Midbrain (tissue), 1 donor: ENCODE data around the gene SLC39A8.
"Not testable (repeated sequence)": the region's sequence is repeated elsewhere in the genome, so short reads cannot be mapped to it uniquely, and the experiment has no call there.

Source experiments
- DNase-seq: peaks from one replicate; lab custom pipeline; 2025; lab: John Stamatoyannopoulos, UW

SLC39A8 gene

DNA sequence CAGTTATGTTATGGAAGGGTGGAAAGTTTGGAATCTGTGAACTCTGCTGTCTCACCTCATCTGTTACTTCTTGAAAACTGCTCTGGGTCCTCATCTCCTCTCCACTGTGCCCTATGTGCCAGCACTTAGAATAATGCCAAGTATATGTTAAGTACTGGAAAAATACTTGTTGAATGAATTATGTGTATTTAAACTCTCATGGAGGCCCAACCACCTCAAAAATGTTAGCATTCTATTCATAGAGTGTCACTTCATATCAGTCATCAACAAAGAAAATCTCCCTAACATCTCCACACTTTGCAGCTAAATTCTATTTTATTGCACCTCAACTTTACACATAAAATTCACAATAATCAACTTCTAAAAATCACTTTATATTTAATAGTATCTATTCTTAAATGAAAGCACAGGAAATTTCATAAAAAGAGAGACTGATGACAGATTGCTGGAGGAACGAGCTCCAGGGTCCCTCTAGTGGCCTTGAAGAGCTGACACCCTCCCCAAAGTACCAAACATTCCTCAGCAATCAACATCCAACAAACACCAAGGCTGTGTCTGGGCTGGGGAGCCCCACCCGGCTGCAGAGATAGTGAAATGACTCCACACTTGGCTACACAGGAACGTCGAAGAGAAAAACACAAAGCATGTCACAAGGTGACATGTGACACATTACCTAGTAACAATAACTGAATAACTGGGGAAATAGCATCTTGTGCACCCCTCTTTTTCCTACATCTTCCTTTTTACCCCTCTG lies 45.8 kb downstream of the SLC39A8 start:
- DNase-seq: peak; percentile 42

DNA sequence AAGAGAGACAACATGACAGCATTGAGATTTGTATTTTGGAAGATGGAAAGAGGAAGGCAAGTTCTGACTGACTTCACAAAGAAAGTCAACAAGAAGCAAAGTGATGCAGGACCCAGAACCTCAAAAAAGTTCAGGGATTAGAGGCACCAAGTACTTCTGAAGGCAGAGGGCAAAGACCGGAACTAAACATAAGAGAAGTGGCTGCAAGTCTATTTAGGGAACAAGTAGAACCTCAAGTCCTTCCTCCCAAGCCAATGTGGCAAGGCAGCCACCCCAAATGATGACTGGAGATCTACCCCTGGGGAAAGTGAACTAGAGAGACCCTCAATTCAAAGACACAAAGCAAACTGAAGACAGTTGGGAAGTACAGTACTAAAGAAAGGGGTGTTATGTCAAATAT lies 46.6 kb downstream of the SLC39A8 start:
- no peak for DNase-seq

DNA sequence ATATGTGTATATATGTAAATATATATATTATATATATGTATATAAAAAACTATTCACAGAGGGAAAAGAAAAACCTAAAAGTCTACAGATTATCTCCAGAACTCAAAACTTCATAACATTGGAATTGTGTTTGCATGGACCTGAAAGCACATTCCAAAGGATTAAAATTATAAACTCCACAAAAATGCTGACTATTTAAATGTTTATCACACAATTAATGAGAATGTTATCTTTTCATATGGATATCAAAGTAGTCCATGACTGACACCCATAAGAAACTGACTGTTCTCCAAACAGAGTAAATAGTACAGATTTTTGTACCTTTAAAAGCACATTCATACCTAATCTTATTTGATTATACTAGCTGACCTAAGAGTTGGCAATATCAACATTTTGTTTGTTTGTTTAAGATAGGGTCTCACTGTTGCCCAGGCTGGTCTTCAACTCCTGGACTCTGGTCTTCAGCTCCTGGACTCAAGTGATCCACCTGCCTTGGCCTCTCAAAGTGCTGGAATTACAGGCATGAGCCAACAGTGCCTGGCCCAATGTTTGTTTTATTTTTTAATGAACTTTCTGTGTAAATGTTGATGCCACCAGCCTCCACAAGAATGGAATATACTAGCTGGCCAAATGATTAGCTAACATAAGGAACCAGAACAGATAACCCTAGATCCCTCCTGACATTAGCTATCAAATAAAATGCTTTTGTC lies 50.0 kb downstream of the SLC39A8 start:
- no peak for DNase-seq

DNA sequence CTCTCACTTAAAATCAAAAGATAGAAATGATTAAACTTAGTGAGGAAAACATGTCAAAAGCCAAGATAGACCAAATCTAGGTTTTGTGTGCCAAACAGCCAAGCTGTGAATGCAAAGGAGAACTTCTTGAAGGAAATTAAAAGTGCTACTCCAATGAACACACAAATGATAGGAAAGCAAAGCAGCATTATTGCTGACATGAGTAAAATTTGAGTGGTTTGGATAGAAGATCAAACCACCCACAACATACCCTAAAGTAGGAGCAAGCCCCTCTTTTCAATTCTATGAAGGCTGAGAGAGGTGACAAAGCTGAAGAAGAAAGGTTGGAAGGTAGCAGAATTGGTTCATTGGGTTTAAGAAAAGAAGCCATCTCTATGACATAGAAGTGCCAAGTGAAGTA lies 56.8 kb downstream of the SLC39A8 start:
- no peak for DNase-seq

DNA sequence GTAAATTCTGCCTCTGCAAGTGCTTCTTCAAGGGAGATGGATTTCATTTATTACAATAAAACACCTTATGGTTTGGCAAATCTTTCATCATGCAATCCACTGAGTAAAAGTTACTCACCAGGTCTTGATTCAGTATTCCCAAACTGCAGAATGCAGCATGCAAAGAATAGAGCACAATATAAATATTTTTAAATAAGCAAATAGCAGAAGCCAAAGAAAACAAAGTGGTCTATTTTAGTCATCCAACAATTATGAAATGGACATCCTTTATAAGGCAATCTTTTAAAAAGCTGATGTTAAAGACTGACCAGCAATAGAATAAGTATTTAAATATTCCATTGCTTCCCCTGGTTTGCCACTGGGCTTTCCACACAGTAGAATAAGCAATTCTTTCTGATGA lies 59.5 kb downstream of the SLC39A8 start:
- no peak for DNase-seq

DNA sequence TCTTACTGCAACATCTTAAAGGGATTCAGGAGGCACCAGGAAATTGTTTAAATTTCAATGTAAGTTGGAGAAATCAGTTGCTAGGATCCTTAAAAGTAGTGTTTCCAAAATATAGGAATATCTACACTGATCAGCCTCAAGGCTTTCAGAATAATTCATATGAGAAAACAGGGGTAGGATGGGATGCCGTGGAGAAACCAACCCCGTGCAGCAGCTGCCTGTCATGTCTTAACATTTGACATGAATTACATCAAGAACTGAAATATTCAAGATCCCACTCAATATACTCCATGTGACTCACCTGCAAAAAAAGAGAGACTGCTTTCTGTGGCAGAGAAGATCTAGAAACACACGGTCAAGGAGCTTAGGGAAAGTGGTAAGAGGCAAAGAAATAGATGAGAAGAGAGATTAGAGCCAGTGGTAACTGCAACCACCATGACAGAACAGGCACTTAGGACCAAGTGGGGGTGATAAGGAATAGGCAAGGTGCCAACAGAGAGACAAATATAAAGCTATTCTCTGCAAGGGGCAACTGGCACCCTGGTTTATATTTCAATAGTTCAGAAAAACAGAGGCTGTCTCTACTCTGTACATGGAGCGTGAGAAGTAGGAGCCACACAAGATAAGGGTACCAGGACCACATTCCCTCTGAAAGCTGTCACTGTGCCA lies 64.0 kb downstream of the SLC39A8 start:
- no peak for DNase-seq

DNA sequence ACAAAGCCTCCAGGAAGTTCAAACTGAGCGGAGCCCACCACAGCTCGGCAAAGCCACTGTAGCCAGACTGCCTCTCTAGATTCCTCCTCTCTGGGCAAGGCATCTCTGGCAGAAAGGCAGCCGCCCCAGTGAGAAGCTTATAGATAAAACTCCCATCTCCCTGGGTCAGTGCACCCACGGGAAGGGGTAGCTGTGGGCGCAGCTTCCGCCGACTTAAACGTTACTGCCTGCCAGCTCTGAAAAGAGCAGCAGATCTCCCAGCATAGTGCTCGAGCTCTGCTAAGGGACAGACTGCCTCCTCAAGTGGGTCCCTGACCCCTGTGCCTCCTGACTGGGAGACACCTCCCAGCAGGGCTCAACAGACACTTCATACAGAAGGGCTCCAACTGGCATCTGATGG lies 72.0 kb downstream of the SLC39A8 start:
- not testable (repeated sequence) for DNase-seq

DNA sequence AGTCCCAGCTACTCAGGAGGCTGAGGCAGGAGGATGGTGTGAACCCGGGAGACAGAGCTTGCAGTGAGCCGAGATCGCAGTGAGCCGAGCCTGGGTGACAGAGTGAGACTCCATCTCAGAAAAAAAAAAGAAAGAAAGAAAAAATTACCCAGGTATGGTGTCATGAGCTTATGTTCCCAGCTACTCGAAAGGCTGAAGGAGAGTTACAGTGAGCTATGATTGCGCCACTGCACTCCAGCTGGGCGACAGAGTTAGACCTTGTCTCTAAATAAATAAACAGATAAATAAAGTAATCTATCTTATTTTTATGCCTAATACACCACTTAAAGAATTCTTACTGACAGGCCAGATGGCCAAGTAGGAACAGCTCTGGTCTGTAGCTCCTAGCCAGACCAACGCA lies 73.0 kb downstream of the SLC39A8 start:
- DNase-seq: no peak

DNA sequence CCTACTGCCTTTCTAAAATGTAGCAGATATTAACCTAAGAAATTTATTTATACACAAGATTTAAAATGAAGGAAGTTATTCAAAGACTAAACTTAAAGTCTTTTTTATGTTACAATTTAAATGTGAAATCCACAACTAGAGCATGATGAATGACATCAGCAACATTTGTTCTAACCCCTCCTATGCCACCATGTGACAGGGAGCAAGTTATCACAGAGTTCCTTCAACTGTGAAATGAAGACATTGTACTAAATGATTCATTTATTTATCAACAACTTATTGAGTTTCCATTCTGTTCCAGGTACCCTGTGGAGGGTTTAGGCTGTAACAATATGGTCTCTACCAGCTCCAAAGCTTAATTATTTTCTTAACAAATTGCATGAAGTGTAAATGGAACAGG lies 76.9 kb downstream of the SLC39A8 start:
- DNase-seq: no peak

DNA sequence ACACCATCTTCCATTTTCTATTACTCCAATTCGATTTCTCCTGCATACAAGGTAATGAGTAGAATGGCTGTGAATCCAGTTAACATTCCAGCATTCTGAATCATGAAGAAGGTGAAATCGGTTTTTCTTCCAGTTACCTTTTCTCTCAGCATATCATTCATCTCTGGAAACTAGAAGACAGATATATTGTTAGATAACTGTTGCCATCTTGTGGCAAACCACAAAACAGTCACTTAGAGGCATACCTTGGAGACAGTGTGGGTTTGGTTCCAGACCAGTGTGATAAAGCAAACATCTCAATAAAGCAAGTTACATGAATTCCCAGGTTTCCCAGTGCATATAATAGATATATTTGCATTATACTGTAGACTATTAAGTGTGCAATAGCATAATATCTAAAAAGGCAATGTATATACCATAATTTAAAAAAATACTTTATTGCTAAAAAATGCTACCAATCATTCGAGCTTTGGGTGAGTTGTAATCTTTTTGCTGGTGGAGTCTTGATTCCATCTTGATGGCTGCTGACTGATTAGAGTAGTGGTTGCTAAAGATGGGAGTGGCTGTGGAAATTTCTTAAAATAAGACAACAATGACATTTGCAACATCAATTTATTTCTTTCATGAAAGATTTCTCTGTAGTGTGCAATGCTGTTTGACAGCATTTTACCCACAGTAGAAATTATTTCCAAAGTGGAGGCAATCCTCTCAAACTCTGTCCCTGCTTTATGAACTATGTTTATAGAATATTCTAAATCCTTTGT lies 82.1 kb downstream of the SLC39A8 start:
- peak; percentile 24 for DNase-seq

DNA sequence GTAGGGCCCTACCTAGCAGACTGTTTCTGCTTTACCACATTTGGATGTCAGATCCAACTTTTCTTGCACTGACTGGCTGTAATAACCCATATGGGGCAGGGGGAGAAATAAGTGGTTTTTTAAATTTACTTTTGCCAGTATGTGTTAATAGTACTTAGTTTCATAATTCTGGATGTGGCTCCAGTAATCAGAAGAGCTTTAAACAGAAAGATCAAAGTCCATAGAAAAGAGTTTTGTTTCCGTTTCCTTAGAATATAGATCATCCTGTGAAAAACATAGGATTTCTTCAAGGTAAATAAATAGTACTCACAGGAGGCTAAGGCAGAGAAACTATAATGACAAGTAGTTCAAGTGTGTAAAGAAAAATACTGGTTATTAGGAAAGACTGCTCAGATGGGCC lies 85.6 kb downstream of the SLC39A8 start:
- no peak for DNase-seq

DNA sequence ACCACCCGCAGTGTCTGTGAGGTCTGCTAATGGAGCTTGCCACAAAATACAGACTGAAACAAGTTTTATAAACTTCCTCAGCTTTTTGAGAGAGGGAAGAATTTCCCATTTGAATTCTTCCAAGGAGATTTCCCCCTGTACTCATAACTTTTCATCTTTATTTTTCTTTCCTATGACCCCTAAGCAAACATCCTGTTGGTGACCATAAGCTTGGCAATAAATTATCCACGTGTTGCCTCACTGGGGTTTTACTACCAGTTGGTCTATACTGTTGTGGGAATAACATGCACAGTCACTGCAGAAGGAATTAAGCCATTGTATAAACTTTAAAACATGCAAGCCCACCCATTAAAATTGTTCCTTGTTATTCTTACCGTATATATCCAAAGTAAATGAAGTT lies 86.2 kb downstream of the SLC39A8 start:
- no peak for DNase-seq

DNA sequence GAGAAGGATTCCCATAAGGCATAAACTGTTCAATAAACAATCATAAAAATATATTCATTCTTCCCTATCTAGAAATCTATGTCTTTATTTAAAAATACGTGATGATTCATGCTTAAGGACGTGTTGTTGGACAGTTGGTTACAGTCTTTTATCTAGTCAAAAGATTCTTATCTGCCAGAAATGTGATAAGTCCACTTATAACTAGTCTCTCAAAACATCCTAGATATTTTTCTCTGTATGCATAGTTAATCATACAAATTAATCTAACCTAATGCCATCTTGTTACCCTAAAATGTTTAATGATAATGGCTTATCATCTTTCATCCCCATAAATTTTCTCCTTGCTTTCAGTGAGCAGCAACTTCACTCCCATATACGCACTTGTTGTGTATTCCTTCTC lies 89.0 kb downstream of the SLC39A8 start:
- DNase-seq: no peak

DNA sequence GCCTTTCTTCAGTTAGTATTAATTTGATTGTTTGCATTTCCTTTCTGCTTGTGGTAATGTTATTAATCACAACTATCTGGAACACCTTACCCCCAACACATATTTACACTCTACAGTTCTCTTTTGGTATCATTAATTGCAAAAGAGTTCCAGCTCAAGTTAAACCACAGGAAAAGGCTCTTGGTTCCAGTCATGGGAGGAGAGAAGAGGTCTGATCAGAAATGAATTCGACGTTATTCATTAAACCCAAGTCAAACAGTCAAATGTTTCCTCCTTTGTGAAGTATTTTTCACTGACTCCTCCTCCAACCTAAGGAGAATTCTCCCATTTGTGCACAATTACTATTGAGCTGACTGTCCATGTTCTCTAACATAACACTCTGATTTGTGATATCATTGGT lies 91.4 kb downstream of the SLC39A8 start:
- no peak for DNase-seq

DNA sequence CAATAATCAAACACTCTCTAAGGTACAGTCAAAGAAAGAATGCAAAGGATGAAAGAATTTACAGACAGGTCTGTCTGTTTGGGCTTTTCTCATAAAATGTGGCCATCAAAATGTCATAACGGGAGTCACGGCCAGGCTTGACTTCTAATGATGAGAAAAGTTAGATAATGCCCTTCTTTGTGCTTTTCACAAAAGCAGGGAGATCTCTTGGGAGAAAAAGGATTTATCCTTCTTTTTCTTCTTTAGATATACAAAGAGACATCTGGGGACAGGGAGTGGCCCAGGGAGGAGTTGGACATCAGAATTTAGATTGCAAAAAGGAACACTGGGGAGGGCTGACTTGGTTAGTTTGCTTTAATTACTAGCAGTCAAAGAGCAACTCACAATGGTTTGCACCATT lies 93.1 kb downstream of the SLC39A8 start:
- no peak for DNase-seq

DNA sequence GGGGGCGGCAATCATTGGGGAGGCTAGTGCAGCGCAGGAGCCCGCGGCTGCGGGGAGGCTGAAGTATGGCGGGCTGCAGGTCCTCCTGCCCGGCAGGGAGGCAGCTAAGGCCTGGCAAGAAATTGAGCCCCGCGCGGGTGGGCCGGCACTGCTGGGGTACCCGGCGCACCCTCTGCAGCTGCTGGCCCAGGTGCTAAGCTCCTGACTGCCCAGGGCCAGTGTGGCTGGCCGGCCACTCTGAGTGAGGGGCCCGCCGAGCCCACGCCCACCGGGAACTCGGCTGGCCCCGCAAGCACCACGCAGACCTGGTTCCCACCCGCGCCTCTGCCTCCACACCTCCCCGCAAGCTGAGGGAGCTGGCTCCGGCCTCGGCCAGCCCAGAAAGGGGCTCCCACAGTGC lies 94.9 kb downstream of the SLC39A8 start:
- no peak for DNase-seq

DNA sequence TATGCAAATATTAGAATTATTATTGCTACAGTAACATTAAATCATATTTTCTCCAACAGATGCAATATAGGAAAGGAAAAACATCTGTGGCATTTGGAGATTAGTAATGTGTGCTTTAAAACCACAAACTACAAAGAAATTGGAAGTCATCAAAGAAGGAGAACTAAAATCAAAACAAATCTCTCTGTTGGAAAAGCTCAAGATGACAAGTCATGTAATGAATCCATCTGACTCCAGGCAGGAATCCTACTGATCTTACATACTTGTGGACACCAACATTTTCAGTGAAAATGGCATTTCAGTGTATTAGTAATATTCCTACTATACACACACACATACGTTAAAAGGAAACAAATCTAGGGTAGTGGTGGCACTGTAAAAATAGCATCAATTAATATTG lies 98.2 kb downstream of the SLC39A8 start:
- DNase-seq: no peak

DNA sequence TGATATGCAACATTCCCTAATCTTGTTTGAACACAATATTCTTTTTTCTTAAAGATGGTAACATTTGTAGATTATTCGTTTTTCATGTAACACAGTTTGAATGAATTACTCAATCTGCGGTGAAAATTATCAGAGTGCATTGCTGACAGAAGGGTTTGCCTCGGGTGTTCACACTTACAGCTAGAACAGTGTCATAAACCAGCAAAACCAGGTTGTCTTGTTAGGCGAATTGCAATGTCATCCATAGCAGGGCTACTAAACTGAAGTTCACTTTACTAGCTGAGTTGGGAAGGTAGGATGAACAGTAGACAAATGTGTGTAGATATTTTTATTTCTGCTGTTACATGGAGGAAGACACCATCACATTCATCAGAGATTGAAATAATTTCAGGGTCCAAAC lies 98.9 kb downstream of the SLC39A8 start:
- no peak for DNase-seq

DNA sequence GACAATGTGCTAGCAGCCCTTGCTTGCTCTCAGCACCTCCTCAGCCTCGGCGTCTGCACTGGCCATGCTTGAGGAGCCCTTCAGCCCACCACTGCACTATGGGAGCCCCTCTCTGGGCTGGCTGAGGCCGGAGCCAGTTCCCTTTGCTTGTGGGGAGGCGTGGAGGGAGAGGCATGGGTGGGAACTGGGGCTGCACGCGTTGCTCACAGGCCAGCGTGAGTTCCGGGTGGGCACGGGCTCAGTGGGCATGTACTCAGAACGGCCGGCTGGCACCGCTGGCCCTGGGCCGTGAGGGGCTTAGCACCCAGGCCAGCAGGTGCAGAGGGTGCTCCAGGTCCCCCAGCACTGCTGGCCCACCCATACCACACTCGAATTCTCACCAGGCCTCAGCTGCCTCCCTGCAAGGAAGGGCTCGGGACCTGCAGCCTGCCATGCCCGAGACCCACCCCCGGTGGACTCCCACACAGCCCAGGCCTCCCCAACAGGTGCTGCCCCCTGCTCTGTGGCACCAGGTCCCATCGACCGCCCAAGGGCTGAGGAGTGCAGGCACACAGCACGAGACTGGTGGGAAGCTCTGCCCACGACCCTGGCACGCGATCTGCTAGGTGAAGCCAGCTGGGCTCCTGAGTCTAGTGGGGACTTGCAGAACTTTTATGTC lies 100.3 kb downstream of the SLC39A8 start:
- no peak for DNase-seq

DNA sequence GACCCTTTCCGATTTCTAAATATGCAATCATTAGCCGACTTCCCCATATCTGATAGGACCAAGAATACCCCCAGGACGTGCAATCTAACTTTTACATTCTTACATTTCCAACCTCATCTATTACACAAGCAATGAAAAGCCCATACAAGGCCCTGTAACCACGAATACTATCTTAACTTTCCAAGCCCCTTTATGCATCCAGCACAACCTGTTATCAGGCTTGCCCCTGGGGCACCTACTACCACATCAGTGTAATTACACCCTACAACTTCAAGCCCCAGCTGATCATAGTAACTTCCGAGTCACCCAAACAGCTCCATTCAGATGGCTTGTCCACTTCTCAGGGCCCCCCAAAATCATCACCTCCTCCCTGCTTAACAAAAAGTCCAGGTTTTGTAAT lies 102.0 kb downstream of the SLC39A8 start:
- DNase-seq: not testable (repeated sequence)

DNA sequence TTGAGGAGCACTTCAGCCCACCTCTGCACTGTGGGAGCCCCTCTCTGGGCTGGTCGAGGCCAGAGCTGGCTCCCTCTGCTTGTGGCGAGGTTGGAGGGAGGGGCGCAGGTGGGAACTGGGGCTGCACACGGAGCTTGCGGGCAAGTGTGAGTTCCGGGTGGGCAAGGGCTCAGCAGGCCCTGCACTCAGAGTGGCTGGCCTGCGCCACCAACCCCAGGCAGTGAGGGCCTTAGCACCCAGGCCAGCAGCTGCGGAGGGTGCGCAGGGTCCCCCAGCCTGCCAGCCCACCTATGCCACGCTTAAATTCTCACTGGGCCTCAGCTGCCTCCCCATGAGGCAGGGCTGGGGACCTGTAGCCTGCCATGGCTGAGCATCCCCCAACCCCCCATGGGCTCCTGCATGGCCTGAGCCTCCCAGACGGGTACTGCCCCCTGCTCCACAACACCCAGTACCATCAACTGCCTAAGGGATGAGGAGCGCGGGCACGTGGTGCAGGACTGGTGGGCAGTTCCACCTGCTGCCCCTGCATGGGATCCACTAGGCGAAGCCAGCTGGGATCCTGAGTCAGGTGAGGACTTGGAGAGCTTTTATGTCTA lies 110.9 kb downstream of the SLC39A8 start:
- no peak for DNase-seq

DNA sequence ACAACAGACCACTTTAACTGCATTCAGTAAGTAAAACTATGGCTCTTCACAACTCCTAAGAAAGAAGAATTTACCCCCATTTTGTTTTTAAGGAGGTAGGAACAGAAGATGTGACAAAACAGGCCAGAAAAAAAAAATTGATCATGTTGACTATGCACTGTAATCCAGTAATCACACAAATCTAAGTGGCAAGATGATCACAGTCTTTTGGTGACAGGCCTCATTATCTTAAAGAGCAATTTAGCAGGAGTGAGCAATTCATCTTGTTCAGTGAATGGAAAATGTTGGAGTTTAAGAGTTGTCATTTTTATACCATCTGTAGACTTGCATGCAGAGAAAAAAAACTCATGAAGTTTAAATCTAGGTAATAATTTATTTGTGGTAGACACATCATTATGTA lies 115.1 kb downstream of the SLC39A8 start:
- DNase-seq: no peak
